ENCODE results near the gene DSN1.

- TF ChIP-seq CTCF (IDR thresholded peaks at IDR 0.05; ENCODE audit: low read length): no peak
- TF ChIP-seq EZH2 (IDR thresholded peaks at IDR 0.05; ENCODE audit: borderline replicate concordance, low read length): no peak
Measured at GRCh38 chr20:36773597-36774390, at the start of gene DSN1.

Measured in OCI-LY1 (cell line).